ENCODE data around the gene S100A4.
"Not testable (repeated sequence)": the region's sequence is repeated elsewhere in the genome, so short reads cannot be mapped to it uniquely, and the experiment has no call there.

S100A4 gene

DNA sequence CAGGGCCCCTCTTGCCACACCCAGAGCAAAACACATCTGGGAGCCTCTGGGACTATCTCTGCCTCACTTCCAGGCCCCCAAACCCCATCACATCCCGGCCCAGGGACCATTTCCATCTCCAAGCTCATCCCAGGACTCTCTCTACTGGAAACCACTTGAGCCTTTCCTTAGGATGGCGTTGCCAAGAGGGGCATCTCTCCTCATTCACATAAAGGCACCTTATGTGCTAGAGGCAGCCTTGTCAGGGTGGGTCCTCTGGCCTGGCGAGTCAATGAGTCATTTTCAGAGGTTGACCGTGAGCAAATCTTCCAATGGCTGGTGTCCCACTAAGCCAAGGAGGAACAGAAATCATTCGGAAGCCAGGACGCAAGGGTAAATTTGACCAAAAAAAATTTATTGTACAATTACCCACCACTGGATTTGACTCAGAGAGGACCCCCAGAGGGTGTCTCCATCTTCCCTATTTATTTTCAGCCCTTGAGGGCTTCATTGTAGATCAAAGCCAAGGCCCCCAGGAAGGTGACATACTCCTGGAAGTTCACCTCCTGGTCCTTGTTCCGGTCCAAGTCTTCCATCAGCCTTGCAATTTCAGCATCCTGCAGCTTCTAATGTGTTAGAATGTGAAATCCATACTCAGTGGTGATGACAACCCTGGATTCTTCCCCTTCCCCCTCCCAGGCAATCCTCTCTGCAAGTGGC, 11.2 kb downstream of the S100A4 start:
- FAIRE-seq (no peak), DNase-seq (ENCODE audit: low spot score) (no peak)

DNA sequence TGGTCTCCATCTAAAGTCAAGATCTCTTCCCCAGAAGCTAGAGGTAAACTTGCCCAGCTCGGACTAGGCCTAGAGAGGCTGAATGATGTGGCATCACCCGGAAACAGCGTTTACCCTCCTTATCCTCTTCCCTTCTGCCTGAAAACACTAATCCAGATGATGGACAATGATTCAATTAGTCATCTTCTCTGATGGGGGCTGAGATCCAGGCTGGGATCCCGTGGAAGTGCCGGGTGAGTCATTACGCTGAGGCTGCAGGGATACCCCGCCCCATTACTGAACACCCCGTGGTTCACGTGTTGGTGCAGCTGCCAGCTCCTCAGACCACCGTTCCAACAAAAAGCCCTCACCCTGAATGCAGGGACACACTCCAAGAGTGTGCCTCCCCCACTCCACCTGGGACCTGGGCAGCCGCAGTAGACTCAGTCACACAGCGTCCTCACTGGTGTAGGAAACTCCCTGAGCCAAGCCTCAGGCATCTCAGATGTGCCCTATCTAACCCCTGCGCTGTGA, 11.9 kb downstream of the S100A4 start:
- peak; percentile 66 for FAIRE-seq

DNA sequence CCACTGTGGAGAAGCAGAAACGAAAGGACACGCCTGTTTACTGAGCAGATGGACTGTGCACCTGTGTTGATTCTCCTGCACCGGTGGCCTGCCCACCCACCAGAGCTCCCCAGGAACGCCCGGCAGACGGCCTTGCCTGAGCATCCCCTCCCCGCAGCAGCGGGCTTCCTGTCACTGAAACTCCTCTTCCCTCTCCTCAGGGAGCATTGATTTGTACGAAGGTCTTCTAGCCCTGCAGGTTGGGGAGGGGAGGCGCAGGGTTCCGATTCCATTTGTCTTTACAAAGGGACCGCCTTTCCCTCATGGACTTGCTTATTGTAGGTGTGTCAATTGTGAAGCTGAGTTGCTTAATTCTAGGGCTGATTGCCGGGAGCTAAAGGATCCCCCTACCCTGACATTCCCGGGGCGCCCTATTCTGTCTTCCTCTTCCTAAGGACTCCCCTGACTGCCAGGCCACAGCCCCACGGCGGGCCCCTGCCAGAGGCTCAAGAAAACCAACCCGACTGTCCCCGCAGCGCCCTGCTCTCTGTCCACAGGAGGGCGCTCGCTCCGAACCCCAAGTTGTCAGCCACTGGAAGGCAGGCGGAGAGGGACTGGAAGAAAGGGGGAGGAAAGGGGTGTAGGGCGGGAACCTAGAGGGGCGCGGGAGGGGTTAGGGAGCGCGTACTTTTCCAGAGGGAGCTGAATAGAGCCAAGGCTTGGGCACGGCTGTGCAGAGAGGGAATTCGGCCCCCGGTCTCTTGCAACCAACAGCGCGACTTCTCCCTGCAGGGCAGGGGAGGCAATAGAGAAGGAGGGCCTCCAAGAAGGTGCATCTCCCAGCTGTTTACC, 12.6 kb downstream of the S100A4 start:
- DNase-seq (ENCODE audit: low spot score), result peak; percentile 61
- no peak for FAIRE-seq

More for the DNA sequence above, 11.9 kb downstream of the S100A4 start:
- DNase-seq (ENCODE audit: low spot score), result peak; percentile 88

DNA sequence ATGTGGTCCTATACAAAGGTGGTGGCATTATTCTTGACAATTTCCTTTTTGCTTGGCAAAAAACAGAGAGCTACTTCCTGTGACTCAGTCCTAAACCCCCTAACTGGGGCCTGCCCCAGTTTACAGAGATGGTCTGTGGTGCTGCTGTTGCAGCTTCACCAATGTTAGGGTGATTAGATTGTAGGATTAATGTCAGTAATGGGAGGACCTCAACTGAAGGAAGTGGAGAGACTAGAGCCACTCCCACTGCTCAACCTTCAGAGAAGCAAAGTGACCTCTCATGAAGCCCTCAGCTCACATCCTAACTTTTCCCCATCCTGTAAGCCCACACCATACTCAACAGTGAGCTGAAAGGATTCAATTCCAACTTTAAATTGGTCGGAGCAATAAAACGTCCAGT, 13.4 kb downstream of the S100A4 start:
- no peak for DNase-seq (ENCODE audit: low spot score)
- FAIRE-seq, result no peak

DNA sequence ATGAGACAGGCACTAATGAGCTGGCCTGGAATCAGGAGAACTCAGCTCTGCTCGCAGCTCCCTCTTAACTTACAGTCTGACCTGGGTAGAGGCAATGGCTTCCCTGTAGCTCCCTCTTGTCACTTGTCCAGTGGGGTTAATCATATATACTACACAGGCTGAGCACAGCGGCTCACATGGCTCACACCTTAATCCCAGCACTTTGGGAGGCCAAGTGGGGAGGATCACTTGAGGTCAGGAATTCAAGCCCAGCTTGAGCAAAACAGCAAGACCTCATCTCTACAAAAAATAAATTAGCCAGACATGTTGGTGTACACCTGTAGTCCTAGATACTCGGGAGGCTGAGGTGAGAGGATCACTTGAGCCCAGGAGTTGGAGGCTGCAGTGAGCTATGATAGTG, 14.0 kb downstream of the S100A4 start:
- DNase-seq (ENCODE audit: low spot score) (no peak), FAIRE-seq (no peak)

DNA sequence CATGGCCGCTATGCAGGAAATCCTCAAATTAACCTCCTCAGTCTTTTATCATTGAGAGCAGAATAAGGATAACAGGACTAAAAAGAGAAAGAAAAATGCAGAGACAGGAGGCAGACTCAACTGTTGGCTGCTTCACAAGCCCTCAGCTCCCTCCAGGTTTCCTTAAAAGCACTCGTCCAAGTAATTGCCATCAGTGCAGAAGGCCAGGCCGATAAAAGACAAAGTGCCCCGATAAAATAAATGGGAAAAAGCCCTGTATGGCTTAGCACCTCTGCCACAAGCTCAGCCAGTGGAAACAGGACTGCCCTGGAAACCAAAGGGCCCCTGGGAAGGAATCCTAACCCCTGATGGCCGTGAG, 17.9 kb downstream of the S100A4 start:
- DNase-seq (ENCODE audit: low spot score) (no peak), FAIRE-seq (no peak)

DNA sequence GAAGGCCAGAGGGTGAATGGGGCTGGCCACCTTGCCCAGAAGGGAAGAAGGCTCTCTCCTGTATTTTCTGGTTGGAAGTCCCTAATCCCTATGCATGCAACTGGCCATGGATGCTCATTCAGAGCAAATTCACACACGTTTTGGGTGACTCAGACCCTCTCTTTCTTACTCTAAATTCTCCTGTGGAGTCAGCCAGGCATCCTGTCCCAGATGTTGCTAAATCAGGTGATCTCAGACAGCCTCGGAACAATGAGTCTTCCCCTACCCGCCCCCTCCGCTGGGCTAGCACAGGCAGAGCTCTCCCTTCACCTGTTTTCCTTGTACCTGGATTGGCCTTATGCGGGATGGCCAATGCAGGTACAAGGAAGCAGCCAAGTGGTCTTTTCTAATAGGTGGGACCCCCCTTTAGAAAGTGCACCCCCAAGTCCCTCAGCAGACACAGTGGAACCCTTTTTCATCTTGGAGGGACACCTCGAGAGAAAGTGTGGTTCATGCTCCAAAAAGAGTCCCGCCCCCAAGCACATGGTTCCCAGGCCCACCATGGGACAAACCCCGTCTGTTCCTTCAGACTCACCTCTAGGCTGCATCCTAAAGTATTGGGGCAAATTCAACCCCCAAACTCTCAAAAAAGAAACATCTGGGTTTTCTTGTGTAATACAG, 18.5 kb downstream of the S100A4 start:
- no peak for DNase-seq (ENCODE audit: low spot score)
- FAIRE-seq, result no peak

DNA sequence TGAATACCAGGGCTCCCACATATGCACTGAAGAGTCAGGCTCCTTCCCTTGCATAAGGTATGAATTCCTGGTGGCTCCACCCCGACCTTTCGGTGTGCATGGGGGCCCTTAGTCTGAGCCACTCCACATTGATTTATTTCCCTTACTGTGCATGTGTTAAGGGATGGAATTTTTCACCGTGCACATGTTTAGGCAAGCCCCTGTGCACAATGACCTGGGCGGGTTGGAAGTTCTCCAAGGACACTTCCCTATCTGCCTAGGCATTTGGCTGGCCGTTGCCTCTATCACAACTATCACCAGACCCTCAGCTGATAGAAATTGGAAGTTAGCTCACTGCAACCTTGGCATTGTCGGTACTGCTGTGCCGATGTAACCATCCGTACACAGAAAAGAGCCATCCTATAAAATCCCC, 19.5 kb downstream of the S100A4 start:
- FAIRE-seq (no peak), DNase-seq (ENCODE audit: low spot score) (no peak)

DNA sequence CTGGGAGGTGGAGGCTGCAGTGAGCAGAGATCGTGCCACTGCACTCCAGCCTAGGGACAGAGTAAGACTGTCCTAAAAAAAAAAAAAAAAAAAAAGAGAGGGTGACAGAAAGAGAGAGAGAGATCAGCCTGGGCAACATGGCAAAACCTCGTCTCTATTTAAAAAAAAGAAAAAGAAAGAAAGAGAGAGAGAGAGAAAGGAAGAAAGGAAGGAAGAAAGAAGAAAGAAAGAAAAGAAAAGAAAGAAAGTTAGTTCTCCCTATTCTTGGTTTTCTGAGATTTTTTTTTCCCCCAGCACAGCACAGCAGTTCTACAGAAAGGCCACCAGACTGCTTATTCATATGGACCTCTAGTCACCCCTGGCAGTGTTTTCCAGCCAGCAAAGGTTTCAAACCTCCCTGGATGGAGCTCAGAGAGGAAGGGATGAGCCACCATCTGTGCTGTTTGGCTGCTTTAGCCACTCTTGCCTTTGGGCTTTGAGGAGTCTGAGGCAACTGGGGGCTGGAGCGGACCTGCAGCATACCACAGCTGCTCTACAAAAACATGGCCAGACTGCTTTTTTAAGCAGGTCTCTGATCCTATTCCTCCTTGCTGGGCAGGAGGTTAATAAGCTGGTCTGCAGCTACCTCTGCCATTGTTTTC, 20.4 kb downstream of the S100A4 start:
- FAIRE-seq (no peak), DNase-seq (ENCODE audit: low spot score) (no peak)

DNA sequence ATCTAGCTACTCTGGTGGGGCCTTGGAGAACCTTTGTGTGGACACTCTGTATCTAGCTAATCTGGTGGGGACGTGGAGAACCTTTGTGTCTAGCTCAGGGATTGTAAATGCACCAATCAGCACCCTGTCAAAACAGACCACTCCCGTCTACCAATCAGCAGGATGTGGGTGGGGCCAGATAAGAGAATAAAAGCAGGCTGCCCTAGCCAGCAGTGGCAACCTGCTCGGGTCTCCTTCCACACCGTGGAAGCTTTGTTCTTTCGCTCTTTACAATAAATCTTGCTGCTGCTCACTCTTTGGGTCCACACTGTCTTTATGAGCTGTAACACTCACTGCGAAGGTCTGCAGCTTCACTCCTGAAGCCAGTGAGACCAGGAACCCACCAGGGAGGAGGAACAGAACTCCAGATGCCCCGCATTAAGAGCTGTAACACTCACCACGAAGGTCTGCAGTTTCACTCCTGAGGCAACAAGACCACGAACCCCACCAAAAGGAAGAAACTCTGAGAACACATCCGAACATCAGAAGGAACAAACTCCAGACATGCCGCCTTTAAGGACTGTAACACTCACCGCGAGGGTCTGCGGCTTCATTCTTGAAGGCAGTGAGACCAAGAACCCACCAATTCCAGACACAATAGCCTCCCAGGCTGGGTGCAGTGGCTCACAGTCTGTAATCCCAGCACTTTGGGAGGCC, 23.1 kb downstream of the S100A4 start:
- not testable (repeated sequence) for DNase-seq (ENCODE audit: low spot score); FAIRE-seq

DNA sequence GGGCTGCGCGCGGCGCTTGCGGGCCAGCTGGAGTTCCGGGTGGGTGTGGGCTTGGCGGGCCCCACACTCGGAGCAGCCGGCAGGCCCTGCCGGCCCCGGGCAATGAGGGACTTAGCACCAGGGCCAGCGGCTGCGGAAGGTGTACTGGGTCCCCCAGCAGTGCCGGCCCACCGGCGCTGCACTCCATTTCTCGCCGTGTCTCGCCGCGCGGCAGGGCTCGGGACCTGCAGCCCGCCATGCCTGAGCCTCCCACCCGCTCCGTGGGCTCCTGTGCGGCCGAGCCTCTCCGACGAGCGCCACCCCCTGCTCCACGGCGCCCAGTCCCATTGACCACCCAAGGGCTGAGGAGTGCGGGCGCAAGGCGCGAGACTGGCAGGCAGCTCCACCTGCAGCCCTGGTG, 23.8 kb downstream of the S100A4 start:
- not testable (repeated sequence) for FAIRE-seq; DNase-seq (ENCODE audit: low spot score)

DNA sequence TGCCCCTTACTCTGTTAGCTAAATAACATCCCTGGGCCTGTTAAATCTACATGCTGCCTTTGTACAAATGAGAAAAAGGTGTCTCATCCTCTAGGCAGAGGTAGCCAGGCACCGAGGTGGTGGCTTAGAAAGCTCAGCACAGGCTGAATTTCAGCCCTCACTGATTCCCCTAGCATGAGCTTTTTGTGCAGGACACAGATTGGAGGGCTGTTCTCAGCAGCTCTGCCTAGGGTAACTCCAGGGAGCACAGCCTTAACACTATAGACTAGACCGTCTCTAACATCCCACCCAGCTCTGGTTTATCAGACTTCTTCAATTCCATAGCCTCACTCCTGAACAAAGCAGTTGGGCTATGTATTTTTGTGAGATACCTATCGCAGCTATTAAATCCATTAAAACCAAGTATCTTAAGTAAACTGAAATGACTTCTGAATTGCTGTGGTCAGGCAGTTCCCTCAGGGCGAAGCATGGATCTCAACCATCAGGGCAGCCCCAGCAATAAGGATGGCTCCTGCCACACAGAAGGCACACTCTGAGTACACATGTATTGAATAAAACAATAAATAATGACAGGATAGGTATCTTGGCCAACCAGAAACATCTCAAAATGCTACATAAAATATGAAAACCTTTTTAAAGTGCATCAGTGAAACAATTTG, 24.7 kb downstream of the S100A4 start:
- FAIRE-seq (no peak), DNase-seq (ENCODE audit: low spot score) (no peak)

DNA sequence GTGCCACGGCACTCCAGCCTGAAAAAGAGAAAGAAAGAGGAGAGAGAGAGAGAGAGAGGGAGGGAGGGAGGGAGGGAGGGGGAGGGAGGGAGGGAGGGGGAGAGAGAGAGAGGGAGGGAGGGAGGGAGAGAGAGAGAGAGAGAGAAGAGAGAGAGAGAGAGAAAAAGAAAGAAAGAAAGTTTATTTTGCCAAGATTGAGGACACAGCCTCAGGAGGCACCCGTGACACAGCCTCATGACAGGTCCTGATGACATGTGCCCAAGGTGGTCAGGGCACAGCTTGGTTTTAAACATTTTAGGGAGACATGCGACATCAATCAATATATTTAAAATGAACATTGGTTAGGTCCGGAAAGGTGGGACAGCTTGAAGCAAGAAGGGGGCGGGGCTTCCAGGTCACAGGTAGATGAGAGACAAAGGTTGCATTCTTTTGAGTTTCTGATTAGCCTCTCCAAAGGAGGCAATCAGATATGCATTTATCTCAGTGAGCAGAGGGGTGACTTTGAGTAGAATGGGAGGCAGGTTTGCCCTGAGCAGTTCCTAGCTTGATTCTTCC, 25.4 kb downstream of the S100A4 start:
- FAIRE-seq; DNase-seq (ENCODE audit: low spot score): not testable (repeated sequence)

DNA sequence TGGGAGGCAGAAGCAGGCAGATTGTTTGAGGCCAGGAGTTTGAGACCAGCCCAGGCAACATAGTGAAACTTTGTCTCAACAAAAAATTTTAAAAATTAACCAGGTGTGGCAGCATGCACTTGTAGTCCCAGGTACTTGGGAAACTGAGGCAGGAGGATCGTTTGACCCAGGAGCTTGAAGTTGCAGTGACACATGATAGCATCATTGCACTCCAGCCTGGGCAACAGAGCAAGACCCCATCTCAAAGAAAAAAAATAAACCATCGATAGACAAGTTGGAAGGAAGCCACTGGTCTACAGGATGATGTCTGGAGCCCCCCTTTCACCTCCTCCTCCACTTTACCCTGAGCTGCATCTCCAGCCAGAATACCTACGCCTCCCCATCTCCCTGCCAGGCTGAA, 26.4 kb downstream of the S100A4 start:
- no peak for FAIRE-seq
- DNase-seq (ENCODE audit: low spot score), result no peak

DNA sequence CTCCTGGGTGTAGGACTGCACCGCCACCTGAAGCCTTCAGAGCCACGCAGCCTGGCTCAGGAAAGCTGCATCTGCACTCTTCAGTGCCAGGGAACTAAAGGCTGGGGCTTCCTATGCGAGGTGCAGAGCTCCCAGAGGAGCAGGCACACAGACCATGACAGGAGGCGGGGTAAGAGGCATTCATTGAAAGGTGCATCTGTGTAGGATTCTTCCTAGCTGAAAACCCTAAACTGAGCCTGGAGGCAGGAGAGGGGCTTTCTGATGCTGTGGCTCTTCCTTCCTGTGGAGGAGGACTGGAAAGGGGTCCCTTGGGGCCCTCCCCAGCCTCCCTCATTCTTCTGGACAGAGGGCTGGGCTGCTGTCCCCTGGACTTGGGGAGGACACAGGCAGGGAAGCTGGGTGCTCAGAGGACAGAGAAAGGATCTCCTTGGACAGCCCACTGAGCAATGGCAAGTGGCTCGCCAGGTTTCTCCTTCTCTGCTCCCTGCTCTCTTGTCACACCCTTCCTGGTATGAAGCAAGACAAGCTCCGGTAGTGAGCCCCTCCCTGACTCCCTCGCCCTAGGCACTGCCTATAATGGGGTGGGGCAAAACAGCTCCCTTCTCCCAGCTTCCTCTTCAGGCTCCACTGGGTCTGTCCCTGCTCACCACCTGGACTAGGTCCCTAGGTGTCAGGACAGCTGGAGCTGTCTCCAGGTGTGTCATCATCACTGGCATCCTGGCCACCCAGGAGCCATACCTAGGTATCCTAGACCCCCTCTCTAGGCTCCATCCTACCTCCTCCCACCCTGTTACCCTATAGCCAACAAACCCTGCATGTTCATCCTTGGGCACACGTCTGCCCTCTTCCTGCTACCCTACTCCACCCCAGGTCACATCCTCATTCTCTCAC, 29.9 kb downstream of the S100A4 start:
- DNase-seq (ENCODE audit: low spot score) (no peak), FAIRE-seq (no peak)

DNA sequence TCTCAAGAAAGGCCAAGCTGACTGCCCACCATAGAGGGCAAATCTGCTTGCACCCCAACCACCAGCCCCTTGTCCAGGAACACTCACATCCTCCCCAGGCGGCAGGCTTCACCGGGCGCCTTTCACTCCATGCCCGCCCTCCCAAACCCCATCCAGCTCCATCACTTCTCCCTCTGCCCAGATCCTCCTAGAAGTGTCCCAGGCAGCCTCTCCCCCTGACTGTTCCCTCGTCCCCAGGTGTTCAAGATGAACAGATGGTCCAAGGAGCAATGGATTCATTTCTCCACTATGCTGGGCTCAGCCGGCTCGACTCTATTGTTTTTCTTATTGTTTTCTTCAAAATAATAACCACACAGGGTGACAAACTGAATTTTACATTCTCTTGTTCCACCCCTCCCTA, 31.9 kb downstream of the S100A4 start:
- DNase-seq (ENCODE audit: low spot score) (no peak), FAIRE-seq (no peak)

DNA sequence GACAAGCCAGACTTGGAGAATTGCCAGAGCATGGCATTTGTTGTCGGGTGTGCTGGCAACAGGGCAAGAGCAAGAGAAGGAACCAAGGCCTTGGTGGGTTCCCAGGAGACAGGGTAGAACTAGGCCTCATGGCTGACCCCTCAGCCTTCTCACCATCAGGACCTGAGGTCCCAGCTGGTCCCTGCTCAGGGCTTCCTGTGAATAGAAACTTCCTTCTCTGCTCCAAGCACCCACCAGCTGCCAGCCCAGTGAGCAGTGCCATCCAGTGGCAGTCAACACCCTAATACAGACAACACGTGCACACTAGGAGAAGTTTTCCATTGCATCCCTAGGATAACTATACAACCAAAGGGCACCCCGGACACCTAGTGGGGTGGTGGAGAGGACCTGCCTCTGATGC, 32.6 kb downstream of the S100A4 start:
- no peak for FAIRE-seq
- no peak for DNase-seq (ENCODE audit: low spot score)

DNA sequence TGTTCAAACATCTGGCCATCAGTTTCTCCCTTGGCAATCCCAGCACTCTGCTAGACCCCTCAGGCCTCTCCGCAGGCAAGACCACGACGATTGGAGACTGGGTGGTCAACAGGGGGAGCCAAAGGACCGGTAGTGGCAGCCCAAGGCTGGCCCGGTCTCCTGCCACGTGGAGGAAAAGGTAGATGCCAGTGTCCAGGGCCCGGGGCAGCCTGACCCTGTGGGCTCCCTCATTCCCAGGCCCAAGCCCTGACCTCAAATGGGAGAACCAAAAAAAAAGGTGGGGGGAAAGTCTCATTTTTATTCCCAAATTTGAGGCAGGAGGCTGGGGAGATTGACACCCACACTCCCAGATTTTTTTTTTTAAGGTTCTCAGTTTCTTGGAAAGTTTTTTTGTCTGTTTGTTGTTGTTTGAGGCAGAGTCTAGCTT, 34.6 kb downstream of the S100A4 start:
- no peak for FAIRE-seq

DNA sequence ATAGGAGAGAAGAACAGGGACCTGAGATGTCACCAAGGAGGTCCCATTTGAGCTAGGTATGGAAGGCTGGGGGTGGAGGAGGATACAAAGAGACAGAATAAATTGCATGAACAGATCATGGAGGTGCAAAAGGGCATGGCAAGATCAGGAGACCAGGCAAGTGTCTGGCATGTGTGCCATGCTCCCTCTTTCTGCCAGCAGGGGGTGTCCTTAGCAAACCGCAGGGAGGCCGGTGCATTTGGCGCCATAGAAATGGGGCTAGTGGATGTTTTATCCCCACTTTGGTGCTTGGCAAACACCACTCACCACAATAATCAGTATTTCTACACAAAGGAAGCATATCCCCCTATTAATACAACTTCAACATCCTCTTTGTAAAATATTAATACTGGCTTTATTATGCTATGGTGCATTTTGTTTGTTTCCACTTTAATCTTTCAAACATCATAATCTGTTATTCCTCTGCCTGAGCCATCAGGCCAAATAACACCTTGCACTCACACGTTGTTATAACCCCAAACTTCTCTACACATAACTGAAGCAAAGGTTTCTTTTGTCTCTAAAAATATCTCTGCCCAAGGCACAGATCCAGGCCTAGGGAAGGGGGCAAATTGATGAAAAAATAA, 35.8 kb downstream of the S100A4 start:
- DNase-seq (ENCODE audit: low spot score) (peak; percentile 74), FAIRE-seq (no peak)

More for the DNA sequence above, 34.6 kb downstream of the S100A4 start:
- peak; percentile 87 for DNase-seq (ENCODE audit: low spot score)
